NCI-H1092 (cell line): ENCODE measurements around the gene PLA2G2F.
"Not testable (repeated sequence)": the region's sequence is repeated elsewhere in the genome, so short reads cannot be mapped to it uniquely, and the experiment has no call there.

Source experiments
- DNase-seq: peaks from one replicate; lab custom pipeline; 2025; lab: John Stamatoyannopoulos, UW

Gene PLA2G2F

DNA sequence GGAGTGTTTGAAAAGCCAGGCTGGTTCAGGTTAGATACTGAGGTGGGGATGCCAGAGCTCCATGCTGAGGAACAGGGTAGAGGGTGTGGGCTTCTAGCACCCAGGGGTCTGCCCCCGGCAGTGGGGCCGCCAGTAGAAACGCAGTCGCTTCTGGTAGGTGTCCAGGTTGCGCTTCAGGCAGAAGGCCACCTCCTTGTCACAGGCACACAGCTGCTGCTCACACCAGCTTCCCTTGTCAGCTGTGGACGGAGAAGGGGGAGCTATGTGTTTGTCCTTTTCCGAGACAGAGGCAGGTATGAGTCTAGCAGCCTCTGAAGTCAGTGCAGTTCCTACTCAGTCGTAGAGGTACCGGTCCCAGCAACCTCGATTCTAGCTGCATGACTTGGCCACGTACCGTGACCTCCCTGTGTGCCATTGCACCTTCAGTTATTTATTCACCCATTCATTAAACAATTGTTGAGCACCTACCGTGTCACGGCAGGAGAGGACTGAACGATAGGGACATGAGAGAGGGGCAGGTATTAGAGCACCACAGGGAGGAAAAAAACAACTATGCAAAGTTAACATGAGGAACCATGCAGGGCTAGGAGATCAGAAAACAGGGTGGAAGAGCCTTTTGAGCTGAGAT, 25.0 kb upstream of the PLA2G2F start:
- no peak for DNase-seq

DNA sequence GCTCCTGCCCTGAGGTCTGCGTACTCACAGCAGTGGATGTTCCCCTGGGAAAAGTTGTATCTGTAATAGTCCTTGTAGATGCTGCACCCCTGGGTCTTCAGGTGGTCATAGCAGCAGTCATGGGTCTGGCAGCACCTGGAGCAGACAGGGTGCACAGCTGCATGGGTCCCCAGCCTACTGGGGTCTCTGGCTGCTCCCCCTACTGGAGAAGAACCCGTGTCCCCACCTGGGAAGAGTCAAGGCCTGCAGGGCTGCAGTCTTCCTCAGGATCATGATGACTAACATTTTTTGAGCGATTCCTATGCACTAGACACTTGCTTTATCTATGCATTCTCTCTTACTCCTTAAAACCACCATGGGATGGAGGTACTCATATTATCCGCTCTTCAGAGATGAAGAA, 23.6 kb upstream of the PLA2G2F start:
- DNase-seq, result no peak

DNA sequence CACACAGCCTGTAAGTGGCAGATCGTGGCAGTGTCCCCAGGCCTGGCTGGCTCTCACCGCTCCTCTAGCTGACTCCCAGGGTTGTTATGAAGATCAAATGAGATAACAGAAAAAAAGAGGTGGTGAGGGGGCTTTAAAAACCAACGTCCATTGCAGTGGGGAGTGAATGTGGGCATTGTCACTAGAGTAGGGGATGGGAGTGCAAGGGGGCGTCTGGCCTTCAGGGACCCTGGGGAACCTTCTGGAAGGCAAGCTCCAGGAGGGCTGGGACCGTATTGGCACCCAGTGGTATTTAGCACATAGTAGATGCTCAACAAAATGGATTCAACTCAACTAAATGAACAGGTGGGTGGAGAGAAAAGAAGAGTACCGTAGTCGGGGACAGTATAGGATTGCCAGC, 23.2 kb upstream of the PLA2G2F start:
- DNase-seq, result no peak

DNA sequence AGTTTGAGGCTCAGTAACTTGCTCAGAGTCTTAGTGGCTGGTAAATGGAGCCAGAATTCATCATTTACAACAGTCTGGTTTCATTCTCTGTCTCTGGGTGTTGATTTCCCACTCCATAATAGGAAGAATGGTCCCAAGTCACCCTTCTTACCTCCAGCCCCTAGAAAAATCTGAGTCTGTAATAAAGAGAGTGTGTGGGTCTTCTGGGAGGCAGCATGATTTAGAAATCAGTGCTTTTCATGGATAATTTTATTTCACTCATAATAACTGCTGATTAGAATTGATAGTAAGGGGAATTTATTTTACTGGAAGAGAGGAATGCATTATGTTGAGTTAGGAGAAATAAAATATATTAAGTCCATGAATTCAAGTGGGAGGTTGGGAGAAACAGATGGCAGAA, 21.9 kb upstream of the PLA2G2F start:
- DNase-seq, result no peak

DNA sequence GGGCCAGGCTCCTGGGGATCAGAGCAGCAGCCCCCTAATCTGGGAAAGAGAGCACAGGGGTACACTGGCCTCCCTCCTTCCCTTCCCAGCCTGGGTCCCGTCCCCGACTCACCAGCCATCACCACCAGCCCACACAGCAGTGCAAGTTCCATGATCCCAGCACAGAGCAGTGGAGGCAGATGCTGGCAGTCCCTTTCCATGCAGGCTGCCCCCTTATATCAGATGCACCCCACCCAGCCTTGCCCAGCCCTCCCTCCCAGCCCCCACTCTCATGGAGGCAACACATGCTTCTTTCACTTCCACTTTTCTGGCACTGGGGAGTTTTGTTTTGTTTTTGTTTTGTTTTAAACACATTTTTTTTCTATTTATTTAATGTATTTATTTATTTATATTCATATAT, 19.8 kb upstream of the PLA2G2F start, which contains the start of gene PLA2G2D:
PLA2G2D (minus strand) TSS at position 190 of the 400 bp plus-strand sequence; CDS start at position 152, 38 bp downstream.
- DNase-seq, result no peak

DNA sequence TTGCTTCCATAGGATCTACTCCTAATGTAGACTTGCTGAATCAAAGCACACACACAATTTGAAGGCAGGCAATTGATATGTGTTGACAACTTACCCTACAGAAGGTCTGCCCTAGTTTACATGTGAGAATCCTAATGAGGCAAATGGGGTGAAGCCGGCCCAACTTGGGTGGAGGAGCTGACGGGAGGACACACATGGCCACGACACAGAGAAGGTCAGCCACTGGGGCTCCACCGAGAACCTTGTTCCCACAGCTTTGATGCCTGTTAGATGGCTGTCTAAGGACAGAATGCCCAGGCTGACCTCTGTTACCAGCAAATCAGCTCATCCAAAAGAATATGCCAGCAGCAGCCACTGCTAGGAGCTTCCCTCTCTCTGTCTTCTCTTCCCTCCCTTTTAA, 18.3 kb upstream of the PLA2G2F start:
- DNase-seq, result no peak

DNA sequence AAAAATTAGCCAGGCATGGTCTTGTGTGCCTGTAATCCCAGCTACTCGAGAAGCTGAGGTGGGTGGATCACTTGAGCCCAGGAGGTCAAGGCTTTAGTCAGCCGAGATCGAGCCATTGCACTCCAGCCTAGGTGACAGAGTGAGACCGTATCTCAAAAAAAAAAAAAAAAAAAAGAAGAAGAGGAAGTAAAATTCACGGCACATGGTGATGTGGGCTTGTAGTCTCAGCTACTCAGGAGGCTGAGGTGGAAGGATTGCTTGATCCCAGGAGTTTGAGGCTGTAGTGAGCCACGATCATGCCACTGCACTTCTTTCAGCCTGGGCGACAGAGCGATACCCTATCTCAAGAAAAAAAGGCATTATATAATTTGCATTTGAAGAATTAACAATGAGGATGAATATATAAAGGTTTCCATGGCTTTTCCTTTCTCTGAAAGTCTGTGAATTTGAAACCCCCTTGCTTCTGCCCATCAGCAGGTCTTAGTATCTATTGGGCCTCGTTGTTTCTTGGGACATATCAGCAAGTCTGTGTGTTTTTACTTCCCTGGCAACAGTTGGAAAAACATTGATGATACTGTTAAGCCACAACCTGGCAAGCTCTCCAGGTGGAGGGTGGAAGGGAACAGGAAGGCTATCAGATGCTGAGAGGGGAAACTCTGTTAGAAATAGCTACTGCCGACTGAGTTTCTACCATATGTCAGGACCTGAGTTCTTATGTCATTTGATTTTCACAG, 15.2 kb upstream of the PLA2G2F start:
- no peak for DNase-seq

DNA sequence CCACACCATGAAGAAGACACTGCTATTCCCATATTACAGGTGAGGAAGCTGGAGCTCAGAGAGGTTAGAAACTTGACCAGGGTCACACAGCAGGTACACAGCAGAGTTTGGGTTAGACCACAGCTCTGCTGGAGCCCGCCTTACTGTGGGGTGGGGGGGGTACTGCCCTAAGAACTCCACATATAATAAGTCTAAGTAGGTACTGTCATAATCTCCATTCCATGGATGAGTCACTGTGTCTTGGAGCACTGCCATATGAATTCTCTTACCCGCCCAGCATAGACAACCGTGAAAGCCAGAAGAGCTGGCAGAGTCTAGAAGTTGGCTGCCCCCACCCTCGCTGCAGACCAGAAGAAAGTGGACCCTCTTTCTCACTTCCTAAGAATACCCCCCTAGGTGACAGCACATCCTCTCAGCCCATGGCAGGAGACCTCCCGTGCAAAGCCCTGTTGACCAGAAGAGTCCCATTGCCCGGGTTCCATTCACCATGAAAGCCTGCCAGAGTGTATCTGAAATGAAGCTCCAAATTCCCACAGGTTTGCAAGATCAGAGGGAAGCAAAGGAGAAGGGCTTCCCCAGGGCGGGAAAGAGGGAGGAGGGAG, 14.6 kb upstream of the PLA2G2F start:
- DNase-seq, result no peak

DNA sequence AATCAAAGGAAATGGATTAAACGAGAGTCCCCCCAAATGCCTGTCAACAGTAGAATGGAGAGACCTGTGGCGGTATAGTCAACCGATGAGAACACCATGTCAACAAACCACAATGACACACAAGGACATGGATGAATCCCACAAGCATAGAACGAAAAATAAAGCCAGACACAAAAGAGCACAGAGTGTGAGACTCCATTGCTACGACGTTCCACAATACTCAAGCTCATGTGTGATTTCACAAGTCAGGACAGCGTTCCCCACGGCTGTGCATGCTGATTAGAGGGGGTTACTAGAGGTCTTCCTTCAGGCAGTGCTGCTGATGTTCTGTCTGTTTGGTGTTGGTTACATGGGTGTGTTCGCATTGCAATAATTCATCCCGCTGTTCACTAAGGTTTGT, 14.0 kb upstream of the PLA2G2F start:
- DNase-seq, result no peak

DNA sequence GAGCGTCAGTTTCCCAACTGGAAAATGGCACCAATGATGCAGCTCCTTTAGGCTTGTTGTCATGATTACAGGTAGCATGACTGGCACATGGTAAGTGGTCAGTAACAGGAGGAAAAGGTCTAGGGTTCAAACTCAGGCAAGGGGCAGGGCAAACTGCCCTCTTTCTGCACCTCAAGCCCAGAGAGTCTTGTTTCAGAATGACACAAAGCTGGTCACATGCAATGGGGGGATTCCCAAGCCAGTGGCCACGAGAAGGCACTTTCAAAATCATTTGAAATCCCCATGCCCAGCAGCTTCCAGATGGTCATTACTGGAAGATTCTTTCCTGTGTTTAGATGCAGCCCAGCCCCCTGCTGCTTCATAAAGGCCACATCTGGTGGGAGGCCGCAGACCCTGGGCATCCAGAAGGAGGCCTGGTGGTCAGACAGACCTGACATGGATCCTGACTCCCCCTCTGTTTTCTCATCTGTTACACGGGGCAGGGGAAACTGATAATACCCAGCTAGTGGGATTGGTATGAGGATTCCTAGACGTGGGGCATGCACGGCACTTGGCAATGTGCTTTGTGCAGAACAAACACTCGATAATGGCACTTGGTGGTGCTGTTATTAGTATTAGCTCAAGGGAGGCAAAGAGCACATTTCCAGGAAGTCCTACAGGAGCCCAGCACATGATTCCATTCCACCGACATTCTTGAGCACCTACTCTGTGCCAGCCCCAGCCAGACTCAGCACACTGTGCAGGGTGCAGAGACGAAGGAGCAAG, 12.9 kb upstream of the PLA2G2F start:
- no peak for DNase-seq

DNA sequence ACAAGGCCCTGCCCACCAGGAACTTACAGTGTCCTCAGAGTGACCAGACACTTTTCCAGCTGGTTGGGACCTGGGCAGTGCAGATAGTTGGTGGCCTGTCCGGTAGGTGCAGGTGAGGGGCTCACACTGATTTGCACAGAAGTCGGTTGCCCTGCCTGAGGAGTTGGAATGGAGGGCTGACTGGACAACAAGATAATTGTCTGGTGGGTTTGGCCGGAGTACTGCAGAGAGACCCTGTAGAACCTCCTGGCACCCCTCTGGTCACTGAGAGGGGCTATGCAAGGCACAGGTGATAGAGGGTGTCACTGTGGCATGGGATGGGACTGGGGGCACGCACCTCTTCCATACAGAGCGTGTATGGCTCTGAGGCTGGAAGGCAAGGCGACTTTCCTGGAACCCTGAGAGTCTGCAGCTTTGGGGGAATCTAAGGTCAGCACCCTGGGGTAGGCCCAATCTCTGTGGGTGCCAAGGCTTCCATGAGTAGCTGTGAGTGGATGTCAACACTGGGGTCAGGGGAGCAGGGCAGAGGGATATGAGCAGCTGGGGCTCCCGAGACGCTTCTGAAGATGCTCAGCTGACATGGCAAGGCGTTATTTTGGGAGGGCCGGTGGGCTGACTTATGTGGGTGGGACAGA, 12.2 kb upstream of the PLA2G2F start:
- no peak for DNase-seq

DNA sequence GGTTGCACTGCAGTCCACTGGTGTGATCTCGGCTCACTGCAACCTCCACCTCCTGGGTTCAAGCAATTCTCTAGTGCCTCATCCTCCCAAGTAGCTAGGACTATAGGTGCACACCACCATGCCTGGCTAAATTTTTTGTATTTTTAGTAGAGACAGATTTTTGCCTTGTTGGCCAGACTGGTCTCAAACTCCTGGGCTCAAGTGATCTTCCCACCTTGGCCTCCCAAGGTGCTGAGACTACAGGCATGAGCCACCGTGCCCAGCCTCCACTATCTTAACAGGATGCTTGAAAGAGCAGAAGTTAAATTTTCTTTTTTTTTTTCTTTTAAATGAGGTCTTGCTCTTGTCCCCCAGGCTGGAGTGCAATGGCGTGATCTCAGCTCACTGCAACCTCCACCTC, 8.6 kb upstream of the PLA2G2F start:
- not testable (repeated sequence) for DNase-seq

DNA sequence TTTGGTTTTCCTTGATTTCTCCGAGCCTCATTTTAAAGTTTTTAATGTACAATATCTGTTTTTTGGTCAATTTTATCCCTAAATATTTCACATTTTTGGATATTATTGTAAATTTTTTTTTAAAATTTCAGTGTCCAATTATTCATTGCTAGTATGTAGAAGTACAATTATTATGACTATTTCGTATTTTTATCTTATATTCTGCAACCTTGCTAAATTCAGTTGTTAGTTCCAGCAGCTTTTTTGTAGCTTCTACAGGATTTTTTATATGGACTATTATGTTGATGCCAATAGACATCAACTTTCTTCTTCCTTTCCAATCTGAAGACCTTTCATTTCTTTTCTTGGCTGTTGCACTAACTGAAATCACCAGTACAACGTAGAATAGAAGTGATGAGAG, 4.1 kb upstream of the PLA2G2F start:
- DNase-seq, result no peak

DNA sequence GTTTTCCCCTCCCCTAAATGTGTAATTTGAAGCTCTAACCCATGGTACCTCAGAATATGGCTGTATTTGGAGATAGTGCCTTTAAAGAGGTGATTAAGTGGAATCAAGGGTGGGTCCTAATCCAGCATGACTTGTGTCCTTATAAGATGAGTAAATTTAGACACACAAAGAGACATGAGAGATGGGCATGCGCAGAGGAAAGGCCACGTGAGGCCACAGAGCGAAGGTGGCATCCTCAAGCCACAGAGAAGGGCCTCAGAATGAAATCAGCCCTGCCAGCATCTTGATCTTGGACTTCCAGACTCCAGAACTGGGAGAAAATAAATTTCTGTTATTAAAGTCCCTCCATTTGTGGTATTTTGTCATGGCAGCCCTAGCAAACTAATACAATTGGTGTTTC, 2.9 kb upstream of the PLA2G2F start:
- DNase-seq, result no peak

DNA sequence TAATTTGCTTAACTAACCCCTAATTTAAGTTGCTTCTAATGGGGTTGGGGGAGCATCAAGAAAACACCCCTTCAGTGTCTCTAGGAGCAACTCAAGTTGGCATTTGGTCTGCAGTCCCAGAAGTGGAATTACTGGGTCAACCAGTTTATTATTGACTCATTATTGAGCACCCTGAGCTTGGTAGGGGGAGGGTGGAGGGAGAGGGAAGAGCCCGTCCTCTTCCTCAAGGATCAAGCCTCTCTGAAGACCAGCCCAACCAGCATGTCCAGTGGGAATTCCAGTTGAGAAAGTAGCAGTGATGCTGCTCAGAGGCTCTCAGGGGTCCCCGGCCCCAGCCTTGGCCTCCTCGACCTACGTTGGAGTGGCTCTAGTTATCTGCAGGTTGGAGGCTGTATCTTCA, 2.1 kb upstream of the PLA2G2F start:
- DNase-seq, result no peak

DNA sequence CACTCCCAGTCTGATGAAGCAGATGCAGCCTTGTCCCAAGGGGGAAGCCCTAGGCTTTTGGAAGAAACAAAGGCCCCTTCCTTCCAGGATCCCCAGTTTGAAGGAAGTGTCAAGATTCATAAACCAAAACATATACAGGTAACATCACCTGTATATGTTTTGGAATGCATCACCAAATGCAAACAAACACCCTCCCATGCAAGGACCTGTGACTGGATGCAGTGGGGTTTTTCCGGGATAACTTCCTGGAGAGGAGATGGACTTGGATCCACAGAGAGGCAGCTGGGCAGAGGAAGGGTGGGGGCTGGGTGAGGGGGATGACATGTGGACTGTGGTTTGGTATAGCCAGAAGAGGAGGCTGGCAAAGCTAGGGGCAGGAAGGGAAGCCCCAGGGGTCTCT, 1.5 kb upstream of the PLA2G2F start:
- DNase-seq, result no peak

DNA sequence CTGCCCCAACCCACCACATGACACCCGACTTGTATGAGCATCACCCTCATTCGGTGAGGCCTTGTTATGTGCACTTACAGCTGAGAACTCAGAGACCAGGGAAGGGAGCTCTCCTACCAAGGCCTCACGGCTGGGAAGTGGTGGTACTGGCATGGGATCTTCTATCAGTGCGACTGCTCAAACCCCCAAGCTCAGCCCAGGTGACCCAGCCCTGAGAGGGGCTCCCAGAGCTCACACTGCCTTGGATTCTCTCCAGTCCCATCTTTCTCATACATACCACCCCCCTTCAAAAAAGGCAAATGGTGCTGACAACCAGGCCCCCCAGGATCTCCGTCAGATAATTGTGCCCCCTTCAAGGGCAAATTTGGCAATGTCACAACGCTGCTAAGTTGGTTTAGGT, 777 bp upstream of the PLA2G2F start:
- DNase-seq, result no peak

DNA sequence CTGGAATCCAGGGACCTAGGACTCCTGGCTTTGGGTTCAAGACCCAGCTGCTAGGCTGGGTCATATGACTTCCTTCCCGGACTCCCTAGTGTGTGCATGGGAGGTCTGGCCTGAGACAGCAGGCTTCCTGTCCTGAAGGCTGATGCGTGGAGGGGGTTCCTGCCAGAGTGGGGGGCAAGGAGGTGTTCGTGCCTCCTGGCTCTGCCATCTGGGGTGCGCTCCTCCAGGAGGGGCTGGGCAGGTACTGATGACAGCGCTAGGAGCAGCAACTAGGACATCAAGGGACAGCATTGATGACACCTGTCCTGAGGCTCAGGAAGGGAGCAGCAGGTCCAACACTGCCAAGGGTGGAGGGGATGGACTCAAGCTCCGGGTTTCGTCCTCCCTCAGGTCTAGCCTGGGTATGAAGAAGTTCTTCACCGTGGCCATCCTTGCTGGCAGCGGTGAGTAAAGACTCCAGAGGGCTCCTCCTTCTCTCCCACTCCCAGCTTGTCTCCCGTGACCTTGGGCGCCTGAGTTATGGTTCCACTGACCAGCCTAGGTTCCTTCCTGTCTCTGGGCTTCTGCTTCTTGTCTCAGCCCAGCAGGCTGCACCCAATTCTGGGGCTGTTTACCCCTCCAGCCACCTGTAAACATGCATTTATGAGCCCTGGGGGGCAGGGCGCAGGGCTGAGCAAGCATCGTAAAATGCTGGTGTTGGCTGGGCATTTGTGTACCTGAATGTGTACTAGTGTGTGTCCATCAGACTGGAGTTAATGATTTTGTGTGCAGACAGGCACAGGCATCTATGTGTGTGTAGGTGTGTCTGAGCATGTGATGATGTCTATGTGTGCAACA, 871 bp downstream of the PLA2G2F start:
- no peak for DNase-seq

DNA sequence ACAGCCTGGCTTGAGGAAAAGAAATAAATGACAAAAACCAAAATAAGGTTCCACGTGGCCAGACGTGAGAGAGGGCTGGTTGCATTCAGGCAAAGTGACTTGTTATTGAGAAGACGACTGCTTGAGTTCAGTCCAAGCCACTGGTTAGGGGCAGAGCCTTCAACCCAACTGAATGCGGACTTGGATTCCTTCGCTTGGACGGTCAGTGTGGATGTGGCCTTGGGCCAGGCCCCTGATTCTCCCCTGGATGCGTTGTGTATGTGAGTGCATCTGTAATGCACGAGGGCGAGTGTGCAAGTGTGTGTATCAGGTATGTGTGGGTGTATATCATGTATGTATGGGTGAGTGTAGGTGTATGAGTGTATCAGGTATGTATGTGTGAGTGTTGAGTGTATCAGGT, 1.9 kb downstream of the PLA2G2F start:
- no peak for DNase-seq

DNA sequence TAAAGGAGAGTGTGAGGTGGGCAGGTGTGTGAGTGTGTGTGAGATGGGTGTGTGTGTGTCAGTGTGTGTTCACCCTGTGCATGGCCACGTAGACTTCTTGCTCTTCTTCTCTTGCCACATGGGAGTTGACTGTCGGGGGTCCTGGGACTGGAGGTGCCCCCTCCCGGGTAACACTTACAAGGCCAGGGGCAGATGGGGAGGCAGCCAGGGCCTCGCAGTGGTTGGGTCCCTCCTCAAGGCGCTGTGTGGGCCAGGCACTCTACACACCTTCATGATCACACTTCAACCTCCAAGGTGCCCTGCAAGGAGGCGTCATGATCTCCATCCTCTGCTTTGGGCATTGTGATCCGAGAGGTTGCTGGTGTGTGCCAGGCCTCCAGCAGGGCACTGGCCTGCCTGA, 2.3 kb downstream of the PLA2G2F start:
- no peak for DNase-seq

DNA sequence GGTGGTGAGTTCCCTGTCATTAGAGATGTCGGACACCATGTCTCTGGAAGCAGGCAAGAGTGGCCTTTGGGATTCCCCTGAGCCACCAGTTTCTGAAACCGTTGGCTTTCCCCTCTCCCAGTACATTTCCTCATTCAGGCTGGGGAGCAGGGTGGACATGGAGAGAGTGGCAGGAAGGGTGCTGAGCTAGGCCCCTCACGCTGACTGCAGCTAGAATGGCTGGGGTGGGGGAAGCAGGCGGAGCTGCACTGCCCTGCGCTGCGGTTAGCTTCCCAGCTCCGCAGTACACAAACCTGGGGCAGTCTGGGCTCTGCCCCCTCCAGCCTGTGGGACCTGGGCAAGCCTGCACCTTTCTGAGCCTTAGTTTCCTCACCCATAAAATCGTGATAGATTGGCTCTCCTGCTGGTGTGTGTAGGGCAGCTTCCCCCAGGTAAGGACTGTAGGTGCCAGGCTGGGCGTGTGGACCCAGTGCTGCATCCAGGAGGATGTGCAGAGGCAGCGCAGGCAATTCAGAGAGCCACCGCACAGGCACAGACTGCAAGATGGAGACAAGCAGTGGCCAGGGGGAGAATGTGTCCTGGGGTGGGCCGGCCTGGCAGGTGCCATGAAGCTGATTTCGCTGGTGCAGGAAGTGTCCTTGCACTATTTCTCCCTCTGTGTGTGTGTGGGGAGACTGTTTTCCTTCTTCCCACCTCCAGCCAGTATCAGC, 3.0 kb downstream of the PLA2G2F start:
- DNase-seq, result no peak
